Activated naive CD4-positive, alpha-beta T cell (primary cell): ENCODE measurements around the gene RSPH3.

Experiments
- DNase-seq, 4 experiments: peaks; one replicate each; lab custom pipeline; 2025; lab: John Stamatoyannopoulos, UW

Gene RSPH3

DNA sequence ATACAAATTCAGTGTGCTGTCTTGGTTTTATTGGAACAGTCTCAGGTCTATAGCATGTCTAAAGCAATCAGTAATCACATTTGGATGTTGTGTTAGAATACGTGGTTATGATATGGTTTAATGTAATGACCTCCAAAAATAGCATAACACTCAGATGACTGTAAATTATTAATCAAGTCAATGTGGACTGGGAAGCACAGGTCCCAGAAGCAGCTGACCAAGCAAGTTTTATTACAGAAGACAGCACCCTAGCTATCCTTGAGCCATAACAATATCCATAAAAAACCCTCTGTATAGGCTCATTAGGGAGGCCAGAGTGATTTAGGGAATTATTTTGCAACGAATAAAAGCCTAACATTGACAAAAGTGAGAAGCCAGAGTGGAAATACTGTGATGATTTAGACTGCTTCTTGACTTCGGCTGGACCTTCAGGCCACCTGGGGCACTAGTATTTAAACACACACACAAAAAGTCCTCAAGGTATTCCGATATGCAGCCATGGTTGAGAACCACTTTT, 66.9 kb downstream of the RSPH3 start:
- DNase-seq: no peak

DNA sequence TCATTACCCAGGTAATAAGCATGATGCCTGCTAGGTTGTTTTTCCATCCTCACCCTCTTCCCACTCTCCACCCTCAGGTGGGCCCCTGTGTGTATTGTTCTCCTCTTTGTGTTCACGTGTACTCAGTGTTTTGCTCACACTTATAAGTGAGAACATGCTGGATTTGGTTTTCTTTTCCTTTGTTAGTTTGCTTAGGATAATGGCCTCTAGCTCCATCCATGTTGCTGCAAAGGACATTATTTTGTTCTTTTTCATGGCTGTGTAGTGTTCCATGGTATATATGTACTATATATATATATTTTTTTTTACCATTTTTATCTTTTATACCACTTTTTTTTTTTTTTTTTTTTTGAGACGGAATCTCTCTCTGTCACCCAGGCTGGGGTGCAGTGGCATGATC, 71.9 kb downstream of the RSPH3 start:
- DNase-seq: no peak

DNA sequence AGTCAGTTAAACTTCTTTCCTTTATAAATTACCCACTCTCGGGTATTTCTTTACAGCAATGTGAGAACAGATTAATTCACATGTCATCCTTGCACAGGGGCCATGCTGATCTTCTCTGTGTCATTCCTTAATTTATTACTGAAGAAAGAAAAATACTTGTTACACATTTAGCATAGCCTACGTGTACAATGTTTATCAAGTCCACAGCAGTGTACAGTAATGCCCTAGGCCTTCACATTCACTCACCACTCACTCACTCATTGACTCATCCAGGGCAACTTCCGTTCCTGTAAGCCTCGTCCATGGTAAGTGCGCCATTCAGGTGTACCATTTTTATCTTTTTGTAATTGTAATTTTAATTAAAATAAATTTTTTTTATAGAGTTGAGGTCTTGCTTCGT, 73.6 kb downstream of the RSPH3 start:
- DNase-seq: no peak

DNA sequence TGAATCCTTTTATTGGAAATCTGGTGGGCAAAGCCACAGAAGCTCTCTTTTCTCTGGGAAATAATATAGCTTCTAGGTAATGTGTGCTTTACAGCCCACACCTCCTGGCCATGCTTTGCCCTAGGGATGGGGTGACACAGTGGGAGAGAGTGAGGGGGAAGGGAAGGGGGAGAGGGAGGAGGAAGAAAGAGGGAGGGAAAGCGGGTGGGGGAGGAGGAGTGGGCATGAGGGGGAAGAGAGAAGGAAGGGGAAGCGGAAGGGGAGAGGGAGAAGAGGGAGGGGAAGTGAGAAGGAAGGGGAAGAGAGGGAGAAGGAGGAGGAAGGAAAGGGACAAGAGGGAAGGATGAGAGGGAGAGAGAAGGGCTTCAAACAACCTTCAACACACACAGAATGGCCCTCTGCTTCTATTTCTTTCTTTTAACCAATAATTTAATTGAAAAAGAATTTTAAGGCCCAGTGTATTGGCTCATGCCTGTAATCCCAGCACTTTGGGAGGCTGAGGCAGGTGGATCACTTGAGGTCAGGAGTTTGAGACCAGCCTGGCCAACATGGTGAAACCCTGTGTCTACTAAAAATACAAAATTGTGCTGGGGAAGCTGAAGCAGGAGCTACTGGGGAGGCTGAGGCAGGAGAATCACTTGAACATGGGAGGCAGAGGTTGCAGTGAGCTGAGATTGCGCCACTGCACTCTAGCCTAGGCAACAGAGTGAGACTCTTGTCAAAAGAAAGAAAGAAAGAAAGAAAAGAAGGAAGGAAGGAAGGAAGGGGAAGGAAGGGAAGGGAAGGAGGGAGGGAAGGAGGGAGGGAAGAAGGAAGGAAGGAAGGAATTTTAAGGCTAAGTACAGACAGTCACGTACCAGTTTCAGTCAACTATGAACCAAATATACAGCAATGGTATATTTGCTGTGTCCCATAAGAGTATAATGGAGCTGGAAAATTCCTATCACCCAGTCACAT, 75.2 kb downstream of the RSPH3 start:
- no peak for DNase-seq

DNA sequence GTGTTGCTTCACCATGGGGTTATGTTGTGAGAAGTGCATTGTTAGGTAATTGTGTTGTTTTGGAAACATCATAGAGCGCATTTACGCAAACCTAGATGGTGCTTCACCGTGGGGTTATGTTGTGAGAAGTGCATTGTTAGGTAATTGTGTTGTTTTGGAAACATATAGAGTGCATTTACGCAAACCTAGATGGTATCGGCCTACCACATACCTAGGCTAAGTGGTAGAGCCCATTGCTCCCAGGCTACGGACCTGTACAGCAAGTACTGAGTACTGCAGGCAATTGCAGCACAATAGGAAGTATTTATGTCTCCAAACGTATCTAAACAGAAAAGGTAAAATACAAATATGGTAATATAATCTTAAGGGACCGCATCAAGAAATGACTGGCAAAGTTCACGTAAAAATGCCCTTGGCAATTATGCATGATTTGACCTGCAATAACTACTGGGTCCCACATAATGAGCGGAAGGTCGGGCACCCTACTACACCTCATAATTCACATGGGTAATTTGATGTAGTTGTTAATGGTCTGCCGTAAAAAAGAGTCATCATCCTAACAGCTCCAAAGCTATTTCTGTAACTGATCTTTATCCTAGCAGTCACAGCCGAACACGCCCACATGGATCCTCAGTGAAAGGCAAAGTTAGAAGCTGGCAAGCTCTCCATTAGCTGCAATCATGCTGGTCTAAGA, 76.0 kb downstream of the RSPH3 start:
- no peak for DNase-seq
